ENCODE data around the gene SLC12A1. TPM values are rescaled to one million over a fixed set of nuclear protein-coding genes. Genes with fewer than 3 reads are reported as not detected.

Gene SLC12A1
- total RNA-seq, 2 donors from 2014 or later: not detected

GRCh38 chr15:48283396-48284145 lies 77.5 kb downstream of the SLC12A1 start:
- Histone ChIP-seq H3K27ac (ENCODE audit: low read depth, low read length) (no peak overlapping the region), H3K36me3 (ENCODE audit: control insufficient read depth, insufficient read depth, low read length) (no peaks in the 10 kb centered on the region), H3K27me3 (ENCODE audit: control insufficient read depth, insufficient read depth, low read length, poor library complexity, severe bottlenecking) (peaks cover 26% of the 10 kb centered on the region), H3K4me3 (ENCODE audit: low read length) (no peak overlapping the region), H3K9ac (ENCODE audit: extremely low read depth, low read length, poor library complexity, severe bottlenecking) (no peak overlapping the region), H3K9me3 (ENCODE audit: control insufficient read depth, low read length) (no peaks in the 10 kb centered on the region), H3K4me1 (ENCODE audit: control insufficient read depth, insufficient read depth, low read length) (no peaks in the 10 kb centered on the region)
- TF ChIP-seq CTCF (conservative IDR thresholded peaks at IDR 0.05): no peak
- H3K9me3 Mint-ChIP-seq: no peaks in the 10 kb centered on the region
- no peak overlapping the region for H3K4me3 Mint-ChIP-seq
- H3K27me3 Mint-ChIP-seq (ENCODE audit: insufficient read depth): peaks cover 10% of the 10 kb centered on the region
- no peak for DNase-seq
- 85 to 91% methylated on average over 4 to 6 of the region's 6 CpGs for WGBS, 2 experiments (ENCODE audit: insufficient coverage in 1 of 2, insufficient read length in 1 of 2)
- no peaks in the 10 kb centered on the region for H3K36me3 Mint-ChIP-seq (ENCODE audit: low read depth)
- H3K4me1 Mint-ChIP-seq: peaks cover under 1% of the 10 kb centered on the region
- H3K27ac Mint-ChIP-seq: no peak overlapping the region

GRCh38 chr15:48285329-48286214 lies 79.5 kb downstream of the SLC12A1 start:
- peak; percentile 84 for DNase-seq
- no peak overlapping the region for H3K9ac ChIP-seq (ENCODE audit: extremely low read depth, low read length, poor library complexity, severe bottlenecking)
- TF ChIP-seq CTCF (conservative IDR thresholded peaks at IDR 0.05): peak; percentile 86
- Mint-ChIP-seq H3K9me3 (no peaks in the 10 kb centered on the region), H3K4me3 (no peak overlapping the region), H3K27ac (no peak overlapping the region), H3K27me3 (ENCODE audit: insufficient read depth) (peaks cover 10% of the 10 kb centered on the region), H3K36me3 (ENCODE audit: low read depth) (no peaks in the 10 kb centered on the region), H3K4me1 (peaks cover 3% of the 10 kb centered on the region)
- no peaks in the 10 kb centered on the region for H3K9me3 ChIP-seq (ENCODE audit: control insufficient read depth, low read length)
- H3K36me3 ChIP-seq (ENCODE audit: control insufficient read depth, insufficient read depth, low read length): no peaks in the 10 kb centered on the region
- H3K4me1 ChIP-seq (ENCODE audit: control insufficient read depth, insufficient read depth, low read length): no peaks in the 10 kb centered on the region
- H3K27ac ChIP-seq (ENCODE audit: low read depth, low read length): no peak overlapping the region
- H3K27me3 ChIP-seq (ENCODE audit: control insufficient read depth, insufficient read depth, low read length, poor library complexity, severe bottlenecking): peaks cover 26% of the 10 kb centered on the region
- 38 to 45% methylated on average over 7 to 12 of the region's 14 CpGs for WGBS, 2 experiments (ENCODE audit: insufficient coverage in 1 of 2, insufficient read length in 1 of 2)
- H3K4me3 ChIP-seq (ENCODE audit: low read length): no peak overlapping the region

GRCh38 chr15:48289628-48290027 lies 83.5 kb downstream of the SLC12A1 start:
- Histone ChIP-seq H3K27me3 (ENCODE audit: control insufficient read depth, insufficient read depth, low read length, poor library complexity, severe bottlenecking) (peaks cover 7% of the 10 kb centered on the region), H3K27ac (ENCODE audit: low read depth, low read length) (no peak overlapping the region), H3K4me3 (ENCODE audit: low read length) (no peak overlapping the region), H3K9ac (ENCODE audit: extremely low read depth, low read length, poor library complexity, severe bottlenecking) (no peak overlapping the region), H3K4me1 (ENCODE audit: control insufficient read depth, insufficient read depth, low read length) (no peaks in the 10 kb centered on the region), H3K9me3 (ENCODE audit: control insufficient read depth, low read length) (no peaks in the 10 kb centered on the region), H3K36me3 (ENCODE audit: control insufficient read depth, insufficient read depth, low read length) (no peaks in the 10 kb centered on the region)
- WGBS, 2 experiments (ENCODE audit: insufficient coverage in 1 of 2, insufficient read length in 1 of 2): 98 to 100% methylated on average over 1 to 2 of the region's 2 CpGs
- H3K4me1 Mint-ChIP-seq: peaks cover 7% of the 10 kb centered on the region
- no peak for TF ChIP-seq CTCF (conservative IDR thresholded peaks at IDR 0.05)
- no peak overlapping the region for H3K4me3 Mint-ChIP-seq
- no peaks in the 10 kb centered on the region for H3K36me3 Mint-ChIP-seq (ENCODE audit: low read depth)
- H3K27ac Mint-ChIP-seq: no peak overlapping the region
- no peaks in the 10 kb centered on the region for H3K9me3 Mint-ChIP-seq
- H3K27me3 Mint-ChIP-seq (ENCODE audit: insufficient read depth): no peaks in the 10 kb centered on the region
- DNase-seq: no peak

Data from endodermal cell (in vitro differentiated cells).